SK-N-SH (cell line): ENCODE data around the gene PRRT4. TPM values are rescaled to one million over a fixed set of nuclear protein-coding genes. Genes with fewer than 3 reads are reported as not detected.

Experiments used
- CTCF ChIA-PET: fragments of 300-600, 350-600 bp; formaldehyde crosslinking; extraction: SDS; loops from one replicate; lab custom pipeline; 2021; lab: Yijun Ruan, JAX
- POLR2A ChIA-PET: fragments of 350-600 bp; sonication (Branson Sonifier 250); formaldehyde crosslinking; extraction: SDS; loops from one replicate; lab custom pipeline; 2020; ENCODE audit warnings: antibody characterized with exemption, inconsistent platforms; lab: Yijun Ruan, JAX
- DNase-seq: peaks from one replicate; pipeline ENCODE4 v3.0.0; 2012
- H2AFZ ChIP-seq: fragments of 200-600 bp; sonication (generic); 2 replicates; pipeline ENCODE4 v1.8.1; 2016; ENCODE audit warnings: antibody characterized with exemption, mild to moderate bottlenecking, low read depth
- H3F3A ChIP-seq: fragments of 200-600 bp; sonication (generic); replicated peaks from 2 replicates; pipeline ENCODE3; 2016; ENCODE audit warnings: antibody characterized with exemption, mild to moderate bottlenecking; ENCODE audit not compliant: insufficient read depth
- H3K27ac ChIP-seq, 2 experiments: fragments of 200-500 bp in 1 of 2; fragments of 200-600 bp in 1 of 2; sonication (Bioruptor generic) in 1 of 2; sonication (generic), shearing (Covaris generic) in 1 of 2; 2 replicates each; pipeline versions ENCODE4 v1.5.1 to v1.6.1; 2014 to 2016; ENCODE audit warnings: low read depth in 2 of 2, inconsistent platforms in 1 of 2, low read length in 1 of 2, mild to moderate bottlenecking in 1 of 2, mixed read lengths in 1 of 2
- H3K27me3 ChIP-seq: fragments of 200-600 bp; sonication (generic), shearing (Covaris generic); 2 replicates; pipeline ENCODE4 v1.6.1; 2016; ENCODE audit warnings: mixed run types; ENCODE audit not compliant: insufficient read depth
- H3K36me3 ChIP-seq, 2 experiments: fragments of 200-500 bp in 1 of 2; fragments of 200-600 bp in 1 of 2; sonication (Bioruptor generic) in 1 of 2; sonication (generic) in 1 of 2; replicated peaks in 1 of 2; 2 replicates each; pipeline versions ENCODE3 to v1.5.1; 2014 to 2016; ENCODE audit warnings: low read length in 1 of 2, mild to moderate bottlenecking in 1 of 2; ENCODE audit not compliant: insufficient read depth in 2 of 2, control insufficient read depth in 1 of 2
- H3K4me1 ChIP-seq, 2 experiments: fragments of 200-500 bp in 1 of 2; fragments of 200-600 bp in 1 of 2; sonication (Bioruptor generic) in 1 of 2; sonication (generic), shearing (Covaris generic) in 1 of 2; 2 replicates each; pipeline versions ENCODE4 v1.5.1 to v1.6.1; 2014 to 2016; ENCODE audit warnings: low read depth in 1 of 2, low read length in 1 of 2, mixed run types in 1 of 2; ENCODE audit not compliant: insufficient read depth in 2 of 2, control insufficient read depth in 1 of 2
- H3K4me2 ChIP-seq: fragments of 200-600 bp; sonication (generic), shearing (Covaris generic); 2 replicates; pipeline ENCODE4 v1.6.1; 2017; ENCODE audit warnings: mixed run types
- H3K4me3 ChIP-seq, 2 experiments: fragments of 200-500 bp in 1 of 2; fragments of 200-600 bp in 1 of 2; sonication (Bioruptor generic) in 1 of 2; sonication (generic), shearing (Covaris generic) in 1 of 2; 2 replicates each; pipeline versions ENCODE4 v1.5.1 to v1.8.1; 2014 to 2016; ENCODE audit warnings: low read depth in 2 of 2, inconsistent platforms in 1 of 2, low read length in 1 of 2, mild to moderate bottlenecking in 1 of 2, mixed read lengths in 1 of 2, moderate library complexity in 1 of 2
- H3K79me2 ChIP-seq: fragments of 200-600 bp; sonication (generic); 2 replicates; pipeline ENCODE4 v1.8.1; 2017; ENCODE audit warnings: mild to moderate bottlenecking; ENCODE audit not compliant: insufficient read depth
- H3K9ac ChIP-seq: fragments of 200-600 bp; sonication (generic); 2 replicates; pipeline ENCODE4 v1.6.1; 2017; ENCODE audit warnings: mixed run types
- H3K9me2 ChIP-seq: fragments of 200-600 bp; sonication (generic); 2 replicates; pipeline ENCODE4 v1.6.1; 2017; ENCODE audit warnings: mixed run types
- H3K9me3 ChIP-seq: fragments of 200-600 bp; sonication (generic); 2 replicates; pipeline ENCODE4 v1.6.1; 2017; ENCODE audit warnings: mixed run types, mild to moderate bottlenecking, moderate library complexity
- H4K20me1 ChIP-seq: fragments of 200-600 bp; sonication (generic); 2 replicates; pipeline ENCODE4 v1.6.1; 2017; ENCODE audit warnings: mild to moderate bottlenecking, mixed run types; ENCODE audit not compliant: insufficient read depth
- CHD2 ChIP-seq: fragments of 150-350 bp; IDR thresholded peaks from 2 replicates; pipeline ENCODE4 v1.6.1; 2018; ENCODE audit warnings: low read length; ENCODE audit not compliant: partially characterized antibody
- ELF1 ChIP-seq: IDR thresholded peaks from 2 replicates; pipeline ENCODE4 v1.4.0; 2012
- EP300 ChIP-seq, 2 experiments: IDR thresholded peaks; 2 replicates each; pipeline versions ENCODE4 v1.4.0 to v1.6.1; 2012; ENCODE audit warnings: borderline replicate concordance in 1 of 2, low read depth in 1 of 2, low read length in 1 of 2
- EZH2phosphoT487 ChIP-seq: fragments of 200-600 bp; sonication (generic); IDR thresholded peaks from 2 replicates; pipeline ENCODE4 v1.6.1; 2017; ENCODE audit warnings: low read depth, mixed run types, mild to moderate bottlenecking, antibody characterized with exemption, moderate library complexity, borderline replicate concordance
- FOSL2 ChIP-seq: IDR thresholded peaks from 2 replicates; pipeline ENCODE4 v1.4.0; 2012; ENCODE audit warnings: low read depth, mild to moderate bottlenecking, moderate library complexity, borderline replicate concordance
- FOXJ3 ChIP-seq: sonication (generic); formaldehyde crosslinking; IDR thresholded peaks from 2 replicates; pipeline ENCODE4 v1.5.1; 2020; ENCODE audit warnings: mild to moderate bottlenecking, missing genetic modification reagents
- GABPA ChIP-seq: IDR thresholded peaks from 2 replicates; pipeline ENCODE4 v1.4.0; 2012; ENCODE audit warnings: low read depth, mild to moderate bottlenecking
- IRF3 ChIP-seq: fragments of 150-350 bp; IDR thresholded peaks from 2 replicates; pipeline ENCODE4 v1.6.1; 2016; ENCODE audit warnings: mild to moderate bottlenecking, low read depth, low read length
- MEF2A ChIP-seq: IDR thresholded peaks from 2 replicates; pipeline ENCODE4 v1.4.0; 2012; ENCODE audit warnings: low read depth, borderline replicate concordance
- MXI1 ChIP-seq: IDR thresholded peaks from 2 replicates; pipeline ENCODE4 v1.6.1; 2012; ENCODE audit warnings: mild to moderate bottlenecking, low read depth, low read length, improper control_type of control experiment
- NFIC ChIP-seq: IDR thresholded peaks from 2 replicates; pipeline ENCODE4 v1.4.0; 2012; ENCODE audit warnings: borderline replicate concordance
- RAD21 ChIP-seq: IDR thresholded peaks from 2 replicates; pipeline ENCODE4 v1.6.1; 2012; ENCODE audit warnings: mild to moderate bottlenecking, low read length
- RXRA ChIP-seq: IDR thresholded peaks from 2 replicates; pipeline ENCODE4 v1.4.0; 2012; ENCODE audit warnings: low read depth, mild to moderate bottlenecking, borderline replicate concordance
- SMC3 ChIP-seq: IDR thresholded peaks from 2 replicates; pipeline ENCODE4 v1.6.1; 2012; ENCODE audit warnings: low read depth, low read length, improper control_type of control experiment
- YY1 ChIP-seq: IDR thresholded peaks from 2 replicates; pipeline ENCODE4 v1.4.0; 2012; ENCODE audit warnings: low read depth, mild to moderate bottlenecking
- WGBS: methylation state at CpG from one replicate; pipeline ENCODE4 v1.1.6; 2017; ENCODE audit warnings: low lambda C conversion rate; 5-methylcytosine and 5-hydroxymethylcytosine counted together
- polyA plus RNA-seq, 3 experiments: library from polyadenylated mRNA; depleted of rRNA; stranded (reverse); fragments of >200 nt; gene quantifications; 2 replicates each; pipeline ENCODE4 v1.2.3, GENCODE V29; 2012
- TF ChIP-seq, protein P1 (sequence below): IDR thresholded peaks from 2 replicates; pipeline ENCODE4 v1.4.0; 2012; ENCODE audit warnings: low read depth, borderline replicate concordance
- TF ChIP-seq, protein P2 (sequence below): IDR thresholded peaks from 2 replicates; pipeline ENCODE4 v1.4.0; 2012; ENCODE audit warnings: low read depth

Gene PRRT4
- polyA plus RNA-seq, 1 of the 3 experiments (the other 2 are of a cell fraction), result 1.5 TPM

DNA sequence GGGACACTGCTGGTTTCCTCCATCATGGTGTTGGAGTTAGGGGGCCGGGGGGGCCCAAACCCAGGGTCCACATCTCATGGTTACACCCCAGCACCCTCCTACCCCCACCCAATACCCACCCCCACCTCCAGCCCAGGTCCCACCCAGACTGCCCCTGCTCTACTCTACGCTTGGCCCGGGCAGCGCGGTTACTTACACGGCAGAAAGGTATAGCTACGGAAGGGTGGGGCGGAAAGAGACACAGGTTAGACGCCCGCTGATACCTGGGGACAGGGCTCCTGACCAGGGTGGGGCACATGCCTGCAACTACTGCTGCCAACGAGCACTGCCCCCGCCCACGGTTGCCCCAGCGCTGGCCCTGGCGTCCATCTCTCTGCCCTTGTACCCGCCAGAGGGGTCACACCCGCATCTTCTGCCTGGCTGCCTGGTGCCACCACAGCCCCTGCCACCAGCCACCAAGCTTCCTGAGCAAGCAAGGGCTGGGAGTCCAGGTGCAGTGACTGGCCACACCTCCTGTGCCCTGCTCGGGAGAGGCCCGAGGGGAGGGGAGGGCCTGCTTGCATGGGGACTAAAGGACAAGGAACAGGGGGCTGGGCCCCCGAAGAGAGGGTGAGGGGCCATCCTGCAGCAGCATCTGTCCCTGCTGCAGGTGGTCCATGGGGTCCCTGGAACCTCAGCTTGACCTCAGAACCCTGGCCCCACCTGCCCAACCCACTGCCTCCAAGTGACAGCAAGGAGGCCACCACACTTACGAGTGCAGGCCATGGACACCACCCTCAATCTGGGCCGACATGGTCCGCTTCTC lies 32.2 kb upstream of the PRRT4 start:
- H3K4me2 ChIP-seq, result no peak overlapping the region
- H3K9me2 ChIP-seq, result no peaks in the 10 kb centered on the region
- 95% methylated on average over 20 of the region's 23 CpGs for WGBS
- DNase-seq, result no peak
- H3K36me3 ChIP-seq, result peaks cover 31 to 62% of the 10 kb centered on the region in 2 experiments
- peaks cover 0 to 11% of the 10 kb centered on the region in 2 experiments; a peak in 1 of 4 replicates for H3K4me1 ChIP-seq
- H2AFZ ChIP-seq, result no peak overlapping the region
- no peaks in the 10 kb centered on the region for H4K20me1 ChIP-seq
- no peak overlapping the region for H3K4me3 ChIP-seq
- H3K9me3 ChIP-seq, result no peaks in the 10 kb centered on the region
- CTCF ChIA-PET, result interaction anchor here (0.6 to 50.3 kb wide), 6 partner anchors 23 to 68 kb away, joined by 3 to 1901 read pairs (median 4); partner anchors contain the start of genes IMPDH1 and RBM28
- no peaks in the 10 kb centered on the region for H3K79me2 ChIP-seq
- H3K27me3 ChIP-seq, result no peaks in the 10 kb centered on the region
- no peak for TF ChIP-seq MXI1
- no peak for TF ChIP-seq RAD21
- no peak for TF ChIP-seq EZH2phosphoT487
- TF ChIP-seq YY1, result no peak
- TF ChIP-seq, protein P1, sequence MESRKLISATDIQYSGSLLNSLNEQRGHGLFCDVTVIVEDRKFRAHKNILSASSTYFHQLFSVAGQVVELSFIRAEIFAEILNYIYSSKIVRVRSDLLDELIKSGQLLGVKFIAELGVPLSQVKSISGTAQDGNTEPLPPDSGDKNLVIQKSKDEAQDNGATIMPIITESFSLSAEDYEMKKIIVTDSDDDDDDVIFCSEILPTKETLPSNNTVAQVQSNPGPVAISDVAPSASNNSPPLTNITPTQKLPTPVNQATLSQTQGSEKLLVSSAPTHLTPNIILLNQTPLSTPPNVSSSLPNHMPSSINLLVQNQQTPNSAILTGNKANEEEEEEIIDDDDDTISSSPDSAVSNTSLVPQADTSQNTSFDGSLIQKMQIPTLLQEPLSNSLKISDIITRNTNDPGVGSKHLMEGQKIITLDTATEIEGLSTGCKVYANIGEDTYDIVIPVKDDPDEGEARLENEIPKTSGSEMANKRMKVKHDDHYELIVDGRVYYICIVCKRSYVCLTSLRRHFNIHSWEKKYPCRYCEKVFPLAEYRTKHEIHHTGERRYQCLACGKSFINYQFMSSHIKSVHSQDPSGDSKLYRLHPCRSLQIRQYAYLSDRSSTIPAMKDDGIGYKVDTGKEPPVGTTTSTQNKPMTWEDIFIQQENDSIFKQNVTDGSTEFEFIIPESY, result no peak
- no peak for TF ChIP-seq CHD2
- TF ChIP-seq FOXJ3 (CRISPR knock-in tag), result no peak
- TF ChIP-seq ELF1, result no peak
- TF ChIP-seq IRF3, result no peak
- TF ChIP-seq NFIC, result no peak
- TF ChIP-seq GABPA, result no peak
- no peak for TF ChIP-seq FOSL2
- no peak for TF ChIP-seq MEF2A
- TF ChIP-seq RXRA, result no peak
- TF ChIP-seq SMC3, result no peak
- no peak for TF ChIP-seq EP300 (IDR thresholded peaks at IDR 0.05; ENCODE audit: borderline replicate concordance in 1 of 2, low read depth in 1 of 2, low read length in 1 of 2)
- TF ChIP-seq, protein P2, sequence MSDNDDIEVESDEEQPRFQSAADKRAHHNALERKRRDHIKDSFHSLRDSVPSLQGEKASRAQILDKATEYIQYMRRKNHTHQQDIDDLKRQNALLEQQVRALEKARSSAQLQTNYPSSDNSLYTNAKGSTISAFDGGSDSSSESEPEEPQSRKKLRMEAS, result no peak
- TF ChIP-seq, all 33 proteins: peak for 0
- Histone ChIP-seq H3F3A (peaks cover 8% of the 10 kb centered on the region), H3K9ac (no peak overlapping the region), H3K27ac (no peak overlapping the region)
- POLR2A ChIA-PET, result interaction anchor here (1.8 kb wide), 1 partner anchor 11 kb away, joined by 4 read pairs; no protein-coding TSS in a partner anchor
